Breast epithelium (tissue), 3 donors: Measurements from ENCODE around the gene STARD3.

Experiments used
- POLR2A ChIP-seq: fragments of 450-650 bp; IDR thresholded peaks from one replicate; pipeline ENCODE4 v1.6.1; 2016; ENCODE audit warnings: antibody characterized with exemption, mild to moderate bottlenecking, moderate library complexity
- POLR2AphosphoS5 ChIP-seq, 3 donors: sonication (generic); formaldehyde crosslinking; IDR thresholded peaks; one replicate each; pipeline ENCODE4 v1.6.1; 2017; ENCODE audit warnings: antibody characterized with exemption in 3 of 3
- TF ChIP-seq, protein P1 (sequence below), 3 donors: fragments of 450-650 bp; IDR thresholded peaks; one replicate each; pipeline ENCODE4 v1.5.1; 2016 to 2017; ENCODE audit warnings: antibody characterized with exemption in 3 of 3, mild to moderate bottlenecking in 3 of 3, moderate library complexity in 3 of 3

- TF ChIP-seq, protein P1, sequence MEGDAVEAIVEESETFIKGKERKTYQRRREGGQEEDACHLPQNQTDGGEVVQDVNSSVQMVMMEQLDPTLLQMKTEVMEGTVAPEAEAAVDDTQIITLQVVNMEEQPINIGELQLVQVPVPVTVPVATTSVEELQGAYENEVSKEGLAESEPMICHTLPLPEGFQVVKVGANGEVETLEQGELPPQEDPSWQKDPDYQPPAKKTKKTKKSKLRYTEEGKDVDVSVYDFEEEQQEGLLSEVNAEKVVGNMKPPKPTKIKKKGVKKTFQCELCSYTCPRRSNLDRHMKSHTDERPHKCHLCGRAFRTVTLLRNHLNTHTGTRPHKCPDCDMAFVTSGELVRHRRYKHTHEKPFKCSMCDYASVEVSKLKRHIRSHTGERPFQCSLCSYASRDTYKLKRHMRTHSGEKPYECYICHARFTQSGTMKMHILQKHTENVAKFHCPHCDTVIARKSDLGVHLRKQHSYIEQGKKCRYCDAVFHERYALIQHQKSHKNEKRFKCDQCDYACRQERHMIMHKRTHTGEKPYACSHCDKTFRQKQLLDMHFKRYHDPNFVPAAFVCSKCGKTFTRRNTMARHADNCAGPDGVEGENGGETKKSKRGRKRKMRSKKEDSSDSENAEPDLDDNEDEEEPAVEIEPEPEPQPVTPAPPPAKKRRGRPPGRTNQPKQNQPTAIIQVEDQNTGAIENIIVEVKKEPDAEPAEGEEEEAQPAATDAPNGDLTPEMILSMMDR (IDR thresholded peaks at IDR 0.05) = no peak
- TF ChIP-seq POLR2A = no peak
- TF ChIP-seq POLR2AphosphoS5 (IDR thresholded peaks at IDR 0.05) = no peak
Observed at GRCh38 chr17:39673335-39674081, 36.6 kb downstream of the STARD3 start.
